ENCODE results near the gene KCNQ5.

KCNQ5 gene

DNA sequence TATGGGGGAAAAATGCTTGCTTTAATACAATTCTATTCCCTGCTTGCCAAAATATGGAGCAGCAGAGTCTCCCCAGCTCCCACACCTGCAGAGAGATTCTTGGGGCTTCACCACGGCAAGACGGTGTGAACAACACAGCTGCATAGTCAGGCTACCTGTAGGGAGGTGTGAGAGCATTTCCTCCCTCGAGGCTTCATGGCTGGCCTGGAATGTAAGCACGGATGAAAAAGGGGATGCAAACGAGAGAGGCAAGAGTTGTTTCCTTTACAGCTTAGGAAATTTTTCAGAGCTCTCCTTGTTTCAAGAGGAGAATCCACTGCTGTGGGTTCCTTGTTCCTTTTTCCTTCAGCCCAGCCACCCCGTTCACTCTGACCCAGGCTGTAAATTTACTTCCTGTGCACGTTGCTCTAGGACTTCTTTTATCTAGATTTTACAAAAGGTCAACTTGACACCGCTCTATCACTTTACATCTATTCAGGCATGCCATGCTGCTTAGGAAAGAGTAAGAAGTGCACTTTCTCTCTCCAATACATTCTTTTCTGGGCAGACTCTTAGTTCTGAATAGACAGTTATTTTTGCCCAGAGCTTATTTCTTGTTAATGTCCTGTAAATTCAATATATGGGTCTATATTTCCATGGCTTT lies 406.4 kb downstream of the KCNQ5 start:
- DNase-seq: no peak

DNA sequence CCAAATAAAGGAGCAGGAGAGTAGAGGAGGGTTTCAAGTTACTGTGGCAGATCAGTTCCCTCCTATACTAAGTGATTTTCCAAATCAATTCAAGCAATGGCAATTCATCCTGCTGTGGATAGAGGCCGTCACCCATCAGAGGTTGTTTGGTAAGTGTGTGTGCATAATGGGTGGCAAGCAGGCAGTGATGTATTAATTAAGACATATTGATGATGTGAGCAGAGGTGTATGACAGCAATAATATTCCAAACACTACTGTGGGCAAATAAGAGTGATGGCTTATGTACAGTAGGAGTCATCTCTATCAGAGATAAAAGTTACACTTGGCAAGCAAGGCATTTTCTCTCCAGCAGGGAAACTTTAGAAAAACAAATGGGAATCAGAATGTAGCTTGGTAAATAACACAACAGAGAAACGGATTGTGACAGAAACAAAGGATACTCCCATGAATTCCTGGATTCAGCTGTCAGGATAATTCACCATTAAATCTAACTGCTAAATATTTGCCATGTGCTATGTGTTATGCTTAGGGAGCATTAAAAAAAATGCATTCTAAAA lies 407.1 kb downstream of the KCNQ5 start:
- DNase-seq: no peak

DNA sequence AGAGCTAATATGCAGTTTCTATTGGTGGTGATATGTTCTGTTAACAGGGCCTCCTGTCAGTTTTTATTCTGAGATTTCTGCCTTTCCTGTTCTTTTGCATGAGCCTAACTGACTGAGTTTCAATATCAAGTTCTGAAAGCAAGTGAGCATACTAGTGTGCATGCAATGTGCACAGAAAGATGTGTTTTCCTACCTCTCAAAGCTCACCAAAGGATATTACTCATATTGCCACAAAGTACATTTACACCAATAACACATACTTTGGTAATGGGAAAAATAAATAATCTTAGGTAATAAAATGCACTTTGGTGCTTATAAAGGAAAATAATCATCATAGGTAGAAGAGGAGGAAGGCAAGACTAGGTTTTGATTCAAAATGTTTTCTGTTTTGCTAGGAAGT lies 408.4 kb downstream of the KCNQ5 start:
- DNase-seq: no peak

DNA sequence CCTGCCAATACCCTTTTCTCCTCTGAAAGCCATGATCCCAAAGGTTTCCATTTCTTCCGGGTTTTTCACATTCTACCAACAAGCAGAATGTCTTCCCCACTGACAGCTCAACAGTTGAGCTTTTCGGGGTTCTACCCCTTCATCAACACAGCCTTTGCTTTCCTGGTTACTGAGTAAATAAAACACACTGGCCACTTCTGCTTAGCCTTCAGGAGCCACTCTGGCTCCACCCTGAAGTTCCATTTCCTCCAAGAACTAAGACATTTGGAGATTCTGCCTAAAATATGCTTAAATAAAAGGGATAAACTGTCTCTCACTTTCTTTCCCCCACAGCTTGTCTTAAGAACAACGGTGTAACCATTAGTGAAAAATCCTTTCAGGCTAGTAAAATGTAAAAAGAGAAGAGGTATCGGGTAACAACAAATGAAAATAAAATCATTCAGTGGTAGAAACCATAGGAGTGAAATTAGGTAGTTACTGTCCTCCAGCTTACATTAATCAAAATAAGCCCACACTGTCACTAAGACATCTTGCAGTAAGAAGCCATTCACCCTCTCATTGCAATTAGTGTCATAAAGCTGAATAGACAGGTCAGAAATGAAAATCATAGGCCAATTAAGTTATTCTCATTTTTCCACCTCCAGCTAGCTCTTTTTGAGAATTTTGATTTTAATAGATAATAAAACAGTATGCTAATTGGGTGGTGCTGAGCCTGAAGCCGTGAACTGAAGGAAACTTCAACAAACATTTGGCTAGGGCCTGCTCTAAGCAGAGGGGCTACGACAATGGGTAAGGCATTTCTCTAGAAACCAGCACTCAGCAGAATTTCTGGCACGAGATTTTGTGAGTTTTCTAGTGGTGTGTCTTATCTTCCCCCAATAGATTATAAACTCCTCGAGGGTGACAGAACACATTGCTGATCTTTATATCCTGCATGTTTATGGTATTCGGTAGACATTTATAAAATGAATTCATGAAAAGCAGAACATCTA lies 409.2 kb downstream of the KCNQ5 start:
- no peak for DNase-seq

DNA sequence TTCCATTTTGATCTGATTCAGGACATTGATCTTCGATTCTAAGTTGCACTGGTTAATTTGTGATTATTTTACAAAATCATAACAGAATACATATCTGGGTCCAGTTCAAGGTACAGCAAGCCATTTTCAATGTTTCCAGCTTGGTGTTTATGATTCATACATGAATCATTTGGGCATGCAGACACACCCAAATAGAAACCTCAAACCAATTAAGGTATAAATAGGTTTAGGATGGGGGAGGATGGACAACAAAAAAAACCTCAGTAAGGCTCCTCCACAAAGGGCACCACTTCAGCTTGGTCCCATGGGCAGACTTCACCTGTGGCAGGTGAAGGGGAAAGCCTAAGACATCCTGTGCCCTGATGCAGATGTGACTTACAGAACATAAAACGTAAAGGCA lies 410.7 kb downstream of the KCNQ5 start:
- DNase-seq: no peak

DNA sequence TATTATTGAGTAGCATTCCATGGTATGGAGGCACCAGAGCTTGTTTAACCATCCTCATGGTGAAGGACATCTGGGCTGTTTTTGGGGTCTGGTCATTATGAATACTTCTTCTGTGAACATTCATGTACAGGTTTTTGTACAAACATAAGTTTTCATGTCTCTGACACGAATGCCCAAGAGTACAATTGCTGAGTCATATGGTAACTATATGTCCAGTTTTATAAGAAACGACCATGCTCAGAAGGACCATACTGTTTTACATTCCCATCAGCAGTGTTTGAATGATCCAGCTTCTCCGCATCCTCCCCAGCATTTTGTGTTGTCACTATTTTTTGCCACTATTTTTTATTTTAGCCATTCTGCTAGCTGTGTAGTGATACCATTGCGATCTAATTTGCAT lies 414.8 kb downstream of the KCNQ5 start:
- no peak for DNase-seq

DNA sequence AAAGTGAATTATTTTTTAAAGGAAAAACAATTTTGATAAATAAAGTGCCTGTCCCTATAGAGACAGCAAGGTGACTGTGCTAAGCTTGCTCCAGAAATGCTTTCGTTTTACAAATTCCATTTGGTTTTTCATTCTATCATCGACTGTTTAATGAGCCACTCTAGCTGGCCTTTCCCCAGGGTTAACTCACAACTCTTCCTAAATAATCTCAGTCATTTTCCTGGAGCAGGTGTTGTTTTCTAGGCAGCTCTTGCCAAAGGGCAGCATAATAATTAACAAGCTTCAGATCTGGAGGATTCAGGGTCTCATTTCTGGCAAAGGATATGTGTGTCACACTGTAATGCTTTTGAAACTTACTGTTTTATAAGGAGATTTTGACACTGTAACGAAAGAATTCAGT lies 419.2 kb downstream of the KCNQ5 start:
- no peak for DNase-seq

DNA sequence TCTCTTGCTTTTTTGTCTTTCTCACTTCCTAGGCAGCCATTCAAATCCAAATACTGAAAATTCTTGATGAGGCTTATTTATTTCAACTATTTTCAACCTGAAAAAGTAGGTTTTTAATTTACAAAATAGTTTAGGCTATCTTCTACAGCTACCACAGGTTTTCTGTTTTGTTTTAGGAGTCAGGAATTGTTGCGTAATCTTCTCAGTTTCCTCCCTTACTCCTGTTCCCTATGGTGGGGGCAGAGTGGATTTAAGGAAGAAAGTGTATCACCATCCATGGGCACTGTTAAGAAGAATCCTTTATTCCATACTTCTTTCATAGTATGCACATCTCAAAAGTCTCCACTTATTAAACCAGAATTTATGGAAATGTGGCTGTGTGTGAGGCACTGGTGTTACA lies 421.0 kb downstream of the KCNQ5 start:
- DNase-seq: no peak

DNA sequence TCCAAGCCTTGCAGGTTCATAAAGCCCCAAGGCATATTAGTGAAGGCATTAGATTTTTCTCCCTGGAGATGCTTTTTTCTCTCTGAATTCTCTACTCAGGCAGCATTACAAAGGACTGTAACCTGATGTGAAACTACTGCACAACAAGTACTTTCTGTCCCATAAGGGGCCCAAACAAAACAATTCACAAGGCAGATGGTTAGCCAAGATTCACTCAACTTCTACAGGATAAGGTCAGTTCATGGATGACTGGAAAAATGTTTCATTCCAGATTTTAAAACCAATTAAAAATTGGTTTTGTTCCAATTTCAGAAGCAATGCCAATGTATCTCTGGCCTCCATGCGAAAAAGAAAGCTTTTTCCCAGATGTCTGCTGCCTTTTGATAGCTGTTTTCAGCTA lies 421.6 kb downstream of the KCNQ5 start:
- no peak for DNase-seq

DNA sequence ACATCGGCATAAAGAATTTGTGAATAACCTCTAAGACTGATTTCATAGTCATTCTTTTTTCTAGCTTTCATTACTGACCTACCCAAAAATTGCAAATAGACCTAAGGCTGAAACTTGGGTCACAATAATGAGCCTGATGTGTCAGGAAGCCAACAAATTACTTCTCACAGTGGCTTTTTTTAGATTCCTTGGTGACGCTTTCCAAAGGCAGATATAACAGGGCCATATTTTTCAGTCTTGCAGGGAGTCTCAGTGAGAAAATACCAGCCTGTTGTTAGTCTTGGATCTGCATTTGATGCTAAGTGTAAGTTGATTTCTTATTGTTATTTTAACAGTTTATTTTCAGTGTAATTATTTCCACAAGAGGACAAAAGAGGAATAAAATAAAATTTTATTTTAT lies 423.7 kb downstream of the KCNQ5 start:
- no peak for DNase-seq

DNA sequence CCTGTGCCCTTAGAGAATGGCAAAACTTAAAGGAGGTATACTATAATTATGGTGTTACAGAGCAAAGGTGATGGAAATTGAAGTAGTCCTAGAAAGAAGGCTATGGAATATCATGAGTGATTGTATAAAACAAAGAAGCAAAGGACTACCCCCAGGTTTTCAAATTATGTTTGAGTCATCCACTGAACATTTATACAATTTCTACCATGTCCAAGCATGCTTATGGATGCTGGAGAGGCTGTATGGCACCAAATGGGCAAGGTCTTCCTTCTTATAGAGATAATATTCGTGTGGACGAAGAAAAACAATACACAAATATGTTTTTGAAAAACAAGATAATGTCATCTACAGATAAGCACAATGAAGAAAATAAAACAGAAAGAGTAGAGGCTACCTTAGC lies 425.9 kb downstream of the KCNQ5 start:
- DNase-seq: no peak

DNA sequence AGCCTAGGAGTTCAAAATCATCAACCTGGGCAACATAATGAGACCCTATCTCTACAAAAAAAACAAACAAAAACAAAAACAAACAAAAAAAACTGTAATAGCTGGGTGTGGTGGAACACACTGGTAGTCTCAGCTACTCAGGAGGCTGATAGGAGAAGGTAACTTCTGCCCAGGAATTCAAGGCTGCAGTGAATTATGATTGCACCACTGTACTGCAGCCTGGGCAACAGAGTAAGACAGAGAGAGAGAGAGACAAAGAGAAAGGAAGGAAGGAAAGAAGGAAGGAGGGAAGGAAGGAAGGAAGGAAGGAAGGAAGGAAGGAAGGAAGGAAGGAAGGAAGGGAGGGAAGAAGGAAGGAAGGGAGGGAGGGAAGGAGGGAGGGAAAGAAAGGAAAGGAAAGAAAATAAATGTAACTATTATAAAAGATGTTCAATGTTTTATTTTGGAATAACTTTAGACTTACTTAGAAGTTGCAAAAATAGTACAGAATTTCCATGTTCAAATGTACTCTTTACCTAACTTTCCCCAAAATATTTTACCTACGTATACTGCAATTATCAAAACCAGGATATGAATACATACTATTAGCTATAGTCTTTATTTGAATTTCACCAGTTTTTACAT lies 428.2 kb downstream of the KCNQ5 start:
- no peak for DNase-seq

DNA sequence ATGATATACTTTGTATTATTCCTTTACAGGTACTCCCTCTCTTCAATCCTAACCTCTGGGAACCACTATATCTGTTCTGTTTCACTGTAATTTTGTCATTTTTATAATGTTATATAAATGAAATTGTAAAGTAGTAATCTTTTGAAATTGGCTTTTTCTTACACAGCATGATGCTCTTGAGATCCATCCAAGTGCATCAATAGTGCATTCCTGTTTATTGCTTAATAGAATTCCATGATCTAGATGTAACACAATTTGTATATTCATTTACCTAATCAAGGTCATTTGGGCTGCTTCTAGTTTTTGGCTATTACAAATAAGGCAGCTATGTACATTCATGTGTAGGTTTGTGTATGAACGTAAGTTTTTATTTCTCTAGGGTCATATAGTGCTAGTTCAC lies 428.8 kb downstream of the KCNQ5 start:
- DNase-seq: no peak

DNA sequence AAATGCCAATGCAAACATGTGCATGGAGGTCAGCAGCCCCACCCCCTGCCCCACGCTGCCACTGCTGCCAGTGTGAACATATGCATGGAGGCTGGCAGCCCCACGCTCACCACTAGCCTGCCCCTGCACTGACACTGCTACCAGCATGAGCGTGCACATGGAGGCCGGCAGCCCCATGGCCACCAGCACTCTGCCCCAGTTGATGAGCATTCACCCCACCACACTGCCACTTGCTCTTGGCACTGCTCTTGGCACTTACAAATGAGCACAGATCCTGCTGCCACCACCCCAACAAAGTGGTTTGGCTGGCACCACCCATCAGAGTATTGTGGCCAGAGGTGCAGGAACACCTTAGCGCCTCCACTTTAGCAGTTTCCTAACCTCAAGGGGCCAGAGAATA lies 429.3 kb downstream of the KCNQ5 start:
- DNase-seq: no peak

DNA sequence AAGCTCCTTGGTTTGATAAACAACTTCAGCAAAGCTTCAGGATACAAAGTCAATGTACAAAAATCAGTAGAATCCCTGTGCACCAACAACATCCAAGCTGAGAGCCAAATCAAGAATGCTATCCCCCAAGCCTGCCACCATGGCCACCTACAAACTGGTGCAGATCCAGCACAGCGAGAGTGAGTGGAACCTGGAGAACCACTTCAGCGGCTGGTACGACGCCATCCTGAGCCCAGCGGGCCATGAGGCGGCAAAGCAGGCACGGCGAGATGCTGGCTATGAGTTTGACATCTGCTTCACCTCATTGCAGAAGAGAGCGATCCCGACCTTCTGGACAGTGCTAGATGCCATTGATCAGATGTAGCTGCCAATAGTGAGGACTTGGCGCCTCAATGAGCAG lies 433.1 kb downstream of the KCNQ5 start:
- DNase-seq: no peak

DNA sequence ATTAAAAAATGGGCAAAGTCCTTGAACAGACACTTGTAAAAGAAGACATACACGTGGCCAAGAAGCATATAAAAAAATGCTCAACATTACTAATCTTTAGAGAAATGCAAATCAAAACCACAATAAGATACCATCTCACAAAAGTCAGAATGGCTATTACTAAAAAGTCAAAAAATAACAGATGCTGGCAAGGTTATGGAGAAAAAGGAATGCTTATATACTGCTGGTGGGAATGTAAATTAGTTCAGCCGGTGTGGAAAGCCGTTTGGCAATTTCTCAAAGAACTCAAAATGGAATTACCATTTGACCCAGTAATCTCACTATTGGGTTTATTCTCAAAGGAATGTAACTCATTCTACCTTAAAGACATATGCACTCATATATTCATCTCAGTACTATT lies 436.9 kb downstream of the KCNQ5 start:
- DNase-seq: no peak

DNA sequence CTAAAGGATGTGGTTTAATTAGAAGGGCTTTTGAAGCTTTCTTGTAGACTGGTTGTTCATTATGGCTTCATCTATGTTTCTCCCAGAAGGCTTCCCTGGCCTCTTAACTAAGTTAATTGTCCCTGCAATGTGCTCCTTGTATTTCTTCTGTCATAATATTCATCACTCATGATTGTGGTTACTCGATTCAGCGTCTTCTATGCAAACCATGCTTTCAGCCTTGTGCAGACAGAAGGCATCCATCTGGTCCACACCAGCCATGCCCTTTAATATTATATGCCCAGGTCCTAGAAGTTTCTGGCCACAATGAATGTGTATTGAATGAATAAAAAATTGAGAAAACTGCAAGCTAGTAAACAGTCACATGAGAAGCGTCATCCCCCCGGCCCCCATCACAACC lies 440.3 kb downstream of the KCNQ5 start:
- no peak for DNase-seq

DNA sequence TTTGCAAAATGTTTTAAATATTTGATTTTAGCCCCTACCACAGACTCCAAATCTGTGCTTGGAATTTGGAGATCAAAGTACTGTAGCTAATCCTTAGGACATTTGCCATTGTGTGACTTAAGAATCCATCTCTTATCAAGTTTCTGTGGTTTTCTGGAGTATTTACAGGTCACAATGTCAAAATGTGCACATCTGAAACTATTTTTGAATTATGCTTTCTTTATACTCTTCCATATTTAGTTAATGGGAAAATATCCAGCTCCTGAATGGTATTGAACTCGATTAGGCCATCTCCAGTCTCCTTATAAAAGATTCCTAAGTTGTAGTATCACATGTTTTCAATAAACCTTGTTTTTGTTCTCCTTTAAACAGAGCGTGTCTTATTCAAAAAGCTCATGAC lies 441.0 kb downstream of the KCNQ5 start:
- DNase-seq: no peak

DNA sequence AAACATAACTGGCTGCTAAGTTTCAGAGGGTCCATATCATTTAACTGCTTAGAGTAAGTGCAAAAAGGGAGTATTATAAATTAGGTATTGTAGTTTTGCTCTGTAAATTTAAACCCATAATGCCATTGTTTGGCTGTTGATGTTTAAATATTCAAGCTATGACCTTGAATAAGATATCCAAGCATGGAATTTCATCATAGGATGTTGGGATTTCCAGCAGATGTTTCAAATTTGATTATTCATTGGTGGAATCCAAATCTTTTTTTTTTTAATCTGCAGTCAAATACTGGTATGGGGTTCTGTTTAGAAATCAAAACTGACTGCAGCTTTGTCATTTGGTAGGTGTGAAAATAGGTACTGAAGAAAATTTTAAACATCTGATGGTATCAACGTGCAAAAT lies 442.4 kb downstream of the KCNQ5 start:
- DNase-seq: no peak

DNA sequence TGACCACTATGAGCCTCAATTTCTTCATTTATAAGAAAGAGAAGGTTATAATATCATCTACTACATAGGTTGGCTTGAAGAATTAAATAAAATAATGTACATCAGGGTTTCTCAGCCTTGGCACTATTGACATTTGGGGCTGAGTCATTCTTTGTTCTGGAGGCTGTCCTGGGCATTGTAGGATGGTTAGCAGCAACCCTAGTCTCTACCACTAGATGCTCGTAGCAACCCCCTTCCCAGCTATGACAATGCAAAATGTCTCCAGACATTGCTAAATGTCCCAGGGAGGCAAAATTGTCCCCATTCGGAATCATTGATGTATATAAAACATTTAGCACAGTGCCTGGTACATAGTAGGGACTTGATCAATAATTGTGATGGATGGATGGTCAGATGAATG lies 451.4 kb downstream of the KCNQ5 start:
- no peak for DNase-seq

DNA sequence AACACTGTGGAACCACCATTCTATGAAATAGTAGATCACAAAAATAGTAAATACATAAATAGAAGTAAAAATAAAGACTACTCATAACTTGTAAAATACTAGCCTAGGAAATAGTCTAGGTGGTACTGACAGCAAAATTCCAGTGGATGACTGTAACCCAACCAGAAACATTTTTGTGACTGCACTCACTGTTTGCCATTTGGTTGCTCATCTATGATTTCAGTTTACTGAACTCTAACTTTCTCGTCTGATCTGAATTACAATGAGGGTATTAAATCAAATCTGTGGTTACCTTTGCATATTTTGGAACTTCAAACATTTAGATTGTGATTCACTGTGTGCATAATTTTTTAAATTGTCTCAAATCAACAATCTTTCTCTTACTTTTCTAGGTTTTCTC lies 452.3 kb downstream of the KCNQ5 start:
- DNase-seq: no peak

DNA sequence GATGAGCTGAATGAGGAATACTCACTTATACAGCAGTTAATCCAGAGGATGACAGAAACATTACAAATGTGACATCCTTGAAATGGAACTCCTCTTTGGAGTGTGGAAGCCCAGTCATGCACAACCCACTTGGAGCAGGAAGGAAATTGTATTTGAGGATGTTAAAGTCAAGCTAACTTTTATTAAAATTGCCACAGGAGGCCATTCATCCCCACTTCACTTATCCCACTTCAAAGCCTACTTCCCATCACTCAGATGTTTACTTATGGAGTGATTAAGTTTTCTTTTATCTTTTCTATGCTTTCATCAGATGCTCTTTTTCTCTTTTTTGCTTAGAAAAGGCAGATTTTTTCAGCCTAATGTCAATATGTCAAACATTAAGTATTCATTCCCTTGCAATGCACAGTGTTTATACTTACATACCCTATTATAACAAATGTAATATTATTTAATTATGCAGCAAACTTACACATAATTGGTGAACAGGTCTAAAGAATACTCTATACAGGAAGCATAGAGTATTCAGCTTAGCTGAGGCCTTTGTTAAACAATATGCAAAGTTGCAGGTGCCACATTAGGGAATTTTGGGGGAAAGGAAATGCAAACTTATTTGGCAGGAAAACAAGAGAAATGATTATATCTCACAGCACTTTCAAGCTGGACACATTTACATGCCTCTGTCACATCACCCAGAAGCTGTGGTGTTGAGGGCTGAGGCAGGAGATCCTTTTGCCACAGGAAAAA lies 454.5 kb downstream of the KCNQ5 start:
- DNase-seq: no peak

DNA sequence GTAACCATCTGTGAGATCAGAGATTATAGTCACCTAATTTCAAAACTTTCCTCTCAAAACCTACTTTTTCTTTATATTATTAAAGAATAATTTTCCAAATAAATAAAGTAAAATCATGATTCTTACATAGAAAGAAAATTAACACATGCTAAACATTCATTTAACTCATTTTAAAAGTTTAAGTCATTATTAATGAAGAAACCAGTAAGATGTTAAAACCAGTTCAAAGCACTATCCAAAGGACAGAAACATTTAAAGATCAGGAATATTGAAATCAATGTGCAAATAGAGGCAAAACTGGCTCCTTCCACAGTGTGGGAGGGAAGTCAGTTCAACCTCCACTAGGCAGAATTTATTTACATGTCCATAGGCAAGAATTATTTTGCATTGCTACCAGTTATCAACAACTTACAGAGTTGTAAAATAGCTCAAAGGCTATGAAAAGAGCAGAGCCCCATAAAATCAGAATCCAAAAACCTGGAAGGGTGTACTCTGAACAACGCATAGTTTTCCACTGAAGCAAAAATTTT lies 456.5 kb downstream of the KCNQ5 start:
- no peak for DNase-seq
